ENCODE data around the gene AMER3.
A peak's percentile ranks its signal among the peaks of the same experiment; 100 is the strongest.
"Not testable (repeated sequence)": the region's sequence is repeated elsewhere in the genome, so short reads cannot be mapped to it uniquely, and the experiment has no call there.

Gene AMER3, protein sequence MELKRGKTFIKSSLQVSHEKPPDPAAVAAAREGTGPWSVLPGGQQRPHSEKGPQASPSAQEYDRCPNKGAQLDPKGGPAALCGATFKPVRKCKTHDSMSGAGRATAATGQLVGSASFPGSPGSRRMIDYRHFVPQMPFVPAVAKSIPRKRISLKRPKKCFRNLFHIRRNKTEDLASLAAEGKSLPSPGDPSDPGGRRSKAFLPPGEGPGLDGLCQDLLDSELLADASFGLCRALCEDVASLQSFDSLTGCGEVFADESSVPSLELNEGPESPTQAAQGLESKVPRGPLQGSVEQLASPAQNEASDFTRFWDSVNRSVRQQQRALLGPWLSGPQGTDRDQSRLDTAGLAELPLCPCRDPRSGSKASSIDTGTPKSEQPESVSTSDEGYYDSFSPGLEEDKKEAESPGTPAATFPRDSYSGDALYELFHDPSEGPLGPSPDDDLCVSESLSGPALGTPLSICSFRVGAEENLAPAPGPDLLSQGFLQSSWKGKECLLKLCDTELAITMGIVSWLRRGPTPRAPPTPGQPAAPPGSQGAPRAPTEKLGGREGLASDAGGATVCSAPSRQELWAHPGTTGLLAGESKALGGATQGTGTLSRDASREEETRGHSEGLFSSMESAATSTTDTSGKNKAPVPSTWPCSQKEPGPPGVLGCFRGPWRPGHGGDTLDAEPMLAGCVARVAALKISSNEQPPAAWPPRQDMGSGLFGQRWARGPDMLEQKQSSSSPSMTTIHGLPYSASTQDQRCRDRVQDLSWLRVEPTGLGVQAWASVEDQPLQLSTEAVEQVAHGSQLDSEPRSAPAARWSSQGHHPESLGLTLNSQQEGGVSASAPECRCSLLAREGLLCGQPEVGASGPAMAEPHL

DNA sequence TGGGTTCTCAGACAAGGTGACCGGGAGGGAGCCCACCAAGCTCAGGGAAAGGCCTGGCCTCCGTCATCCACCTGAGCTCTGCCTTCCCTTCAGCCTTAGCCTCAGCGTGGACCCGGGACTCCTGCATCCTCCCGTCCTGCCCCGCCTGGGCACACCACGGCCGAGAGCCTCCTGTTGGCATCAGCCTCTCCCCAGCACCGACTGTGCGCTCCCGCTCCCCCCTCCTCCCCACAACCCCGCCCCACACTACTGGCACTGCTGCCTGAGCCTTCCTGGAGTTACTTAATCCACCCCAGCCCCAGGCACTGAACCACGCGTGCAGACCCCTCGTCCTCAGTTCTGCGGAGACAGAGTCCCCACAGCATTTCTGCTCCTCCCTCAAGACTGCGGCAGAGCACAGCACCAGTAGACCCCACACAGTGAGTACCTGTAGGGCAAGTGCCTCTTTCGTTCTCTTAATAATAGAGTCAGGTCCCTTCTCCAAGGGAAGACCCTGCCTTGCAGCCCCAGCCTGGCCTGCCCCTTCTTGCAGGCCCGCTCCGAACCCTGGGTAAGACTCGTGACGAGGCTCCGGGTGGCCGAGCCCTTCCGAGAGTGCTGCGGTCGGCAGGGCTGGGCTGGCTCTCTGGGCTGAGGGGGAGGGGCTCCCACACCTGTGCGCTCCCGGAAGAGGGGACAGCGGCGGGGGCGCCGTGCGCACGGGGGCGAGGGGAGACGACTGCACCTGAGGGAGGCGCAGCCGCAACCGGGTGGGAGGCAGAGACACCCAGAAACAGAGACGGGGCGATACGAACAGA lies at the start of gene AMER3:
Gene AMER3 (plus strand): TSS at position 285 of the 797 bp plus-strand sequence. CDS start 6,533 bp downstream, outside the sequence.
- DNase-seq, result peak; percentile 79

DNA sequence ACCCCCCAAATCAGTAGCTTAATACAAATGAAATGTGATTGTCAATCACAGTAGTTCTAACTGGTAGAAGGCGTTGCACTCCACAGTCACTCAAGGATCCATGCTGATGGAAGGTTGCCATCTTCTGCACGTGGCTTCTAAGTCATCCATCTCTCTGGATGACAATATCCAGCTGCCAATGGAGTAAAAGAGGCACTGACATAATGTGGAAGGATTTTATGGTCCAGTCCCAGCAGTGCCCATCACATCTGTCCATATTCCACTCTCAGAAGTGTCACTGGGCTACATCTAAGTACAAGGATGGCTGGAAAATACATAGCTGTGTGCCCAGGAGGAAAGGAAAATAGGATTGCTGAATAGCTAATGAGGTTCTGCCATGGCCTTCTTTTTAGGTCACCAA lies 40.5 kb upstream of the AMER3 start:
- not testable (repeated sequence) for DNase-seq

DNA sequence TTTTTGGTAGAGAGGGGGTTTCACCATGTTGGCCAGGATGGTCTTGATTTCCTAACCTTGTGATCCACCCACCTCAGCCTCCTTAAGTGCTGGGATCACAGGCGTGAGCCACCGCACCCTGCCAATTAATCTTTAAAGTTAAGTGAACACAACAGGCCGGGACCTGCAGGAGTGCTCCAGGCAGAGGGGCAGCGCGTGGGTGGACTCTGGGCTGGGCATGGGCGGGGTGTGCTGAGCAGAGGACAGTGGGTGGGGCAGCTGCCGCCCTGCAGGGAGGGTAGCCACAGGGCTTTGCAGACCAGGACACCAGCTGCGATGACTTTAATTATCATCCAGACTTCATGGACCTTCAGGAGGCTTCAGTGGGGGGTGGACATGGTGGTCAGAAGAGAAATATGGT lies 35.3 kb upstream of the AMER3 start:
- no peak for DNase-seq

DNA sequence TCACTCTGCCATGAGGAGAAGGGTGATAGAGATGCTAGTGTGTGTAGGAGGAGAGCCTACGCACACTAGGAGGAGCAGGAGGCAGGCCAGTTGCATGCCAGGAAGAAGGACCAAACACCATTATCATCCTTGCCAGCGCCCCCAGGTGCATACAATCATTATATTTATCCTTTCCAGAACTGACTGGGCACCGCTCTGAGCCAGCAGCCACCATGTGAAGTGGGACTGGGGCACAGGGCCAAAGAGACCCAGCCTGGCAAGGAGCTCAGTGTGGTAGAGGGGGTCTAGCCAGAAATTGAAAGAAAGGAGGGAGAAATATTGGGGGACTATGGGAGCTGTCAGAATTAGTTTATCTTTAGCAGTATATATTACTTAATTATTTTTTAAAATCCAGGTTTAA lies 34.8 kb upstream of the AMER3 start:
- no peak for DNase-seq

- no peak for DNase-seq
Measured at GRCh38 chr2:130724455-130724854, 30.9 kb upstream of the AMER3 start.

GRCh38 chr2:130726614-130727180 lies 28.6 kb upstream of the AMER3 start:
- DNase-seq, result no peak

- peak; percentile 97 for DNase-seq
Measured at GRCh38 chr2:130727286-130727924, 27.9 kb upstream of the AMER3 start.

DNA sequence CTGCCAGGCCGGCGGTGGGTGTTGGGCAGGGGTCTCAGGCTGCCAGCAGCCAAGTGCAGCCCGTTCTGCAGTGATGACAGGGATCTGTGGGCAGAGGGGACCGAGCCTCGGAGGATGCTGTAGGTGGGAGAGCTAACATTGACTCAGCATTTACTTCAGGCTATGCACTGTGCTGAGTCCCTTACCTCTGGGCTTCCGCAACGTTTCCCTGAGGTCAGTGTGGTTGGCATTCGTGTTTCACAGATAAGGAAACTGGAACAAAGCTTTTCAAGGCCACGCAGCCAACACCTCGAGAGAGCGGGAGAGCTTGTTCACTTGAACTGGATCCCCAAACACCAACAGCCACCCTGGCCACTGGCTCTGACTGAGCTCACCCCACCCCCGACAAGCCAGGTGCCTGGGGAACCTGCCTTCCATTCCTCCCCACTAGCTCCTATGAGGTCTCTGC lies 27.3 kb upstream of the AMER3 start:
- no peak for DNase-seq

DNA sequence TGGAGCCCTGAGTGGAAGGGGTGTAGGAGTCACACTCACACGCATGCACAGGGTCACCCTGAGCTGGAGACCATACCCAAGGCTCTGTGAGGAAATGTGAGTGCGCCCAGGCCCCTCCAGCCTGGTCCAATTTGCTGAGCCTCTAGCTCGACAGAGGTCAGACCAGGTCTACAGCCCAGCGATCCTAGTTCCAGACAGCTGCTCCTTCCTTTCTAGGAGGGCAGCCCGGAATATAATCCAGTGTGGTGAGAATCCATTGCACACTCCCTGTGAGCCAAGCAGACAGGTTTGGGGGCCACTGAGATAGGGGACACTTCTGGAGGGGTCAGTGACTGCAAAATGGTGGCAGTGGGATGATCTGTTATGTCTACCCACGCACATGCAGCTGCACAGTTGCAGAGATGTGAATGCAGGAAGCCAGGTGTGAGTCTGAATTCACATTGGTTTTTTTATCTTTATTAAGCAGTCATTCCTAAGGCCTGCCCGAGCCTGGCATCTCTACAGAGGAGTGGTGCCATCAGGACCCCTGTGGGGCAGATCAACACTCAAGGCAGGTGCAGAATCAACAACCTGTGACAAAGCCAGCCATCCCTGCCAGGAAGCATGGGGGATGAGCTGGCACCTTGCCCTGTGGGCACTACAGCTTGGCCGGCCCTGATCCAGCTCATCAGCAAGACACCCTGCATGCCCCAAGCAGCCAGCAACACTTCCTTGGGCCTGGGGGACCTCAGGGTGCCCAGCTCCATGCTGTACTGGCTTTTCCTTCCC lies 26.6 kb upstream of the AMER3 start, which contains the start of gene GPR148:
Gene GPR148 (plus strand): TSS at position 522 of the 768 bp plus-strand sequence. CDS start 82 bp downstream, at position 604.
- no peak for DNase-seq

- no peak for DNase-seq
Measured at GRCh38 chr2:130729322-130730299, 25.7 kb upstream of the AMER3 start.

DNA sequence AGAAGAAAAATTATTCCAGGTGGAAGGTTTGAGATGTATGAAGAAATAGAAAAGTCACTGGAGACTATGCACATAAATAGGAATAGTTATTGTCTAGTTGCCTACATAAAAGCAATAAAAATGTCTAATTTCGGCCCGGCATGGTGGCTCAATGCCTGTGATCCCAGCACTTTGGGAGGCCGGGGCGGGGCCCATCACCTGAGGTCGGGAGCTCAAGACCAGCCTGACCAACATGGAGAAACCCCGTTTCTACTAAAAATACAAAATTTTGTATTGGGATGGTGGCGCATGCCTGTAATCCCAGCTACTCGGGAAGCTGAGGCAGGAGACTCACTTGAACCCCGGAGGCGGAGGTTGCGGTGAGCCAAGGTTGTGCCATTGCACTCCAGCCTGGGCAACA lies 23.1 kb upstream of the AMER3 start:
- DNase-seq, result not testable (repeated sequence)

- no peak for DNase-seq
Measured at GRCh38 chr2:130735200-130735599, 20.1 kb upstream of the AMER3 start.

GRCh38 chr2:130736487-130736886 lies 18.9 kb upstream of the AMER3 start:
- no peak for DNase-seq

DNA sequence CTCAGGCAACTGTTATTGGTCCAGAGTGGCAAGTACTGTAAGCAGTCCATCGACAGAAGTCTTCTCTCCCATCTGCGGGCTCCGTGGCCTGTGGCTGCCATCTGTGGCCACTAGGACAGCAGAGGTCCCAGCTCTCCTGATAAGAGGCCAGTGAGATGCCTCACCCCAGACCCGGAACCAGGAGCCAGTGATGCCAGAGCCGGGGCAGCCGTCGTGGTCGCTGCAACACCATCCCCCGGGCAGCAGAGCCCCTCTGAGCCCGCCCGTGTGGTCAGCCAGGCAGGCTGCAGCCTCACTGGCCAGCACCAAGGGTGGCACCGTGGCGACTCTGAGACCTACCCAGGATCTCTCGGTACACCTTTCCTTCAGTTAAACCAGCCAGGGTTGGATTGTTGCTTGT lies 17.7 kb upstream of the AMER3 start:
- DNase-seq, result no peak

DNA sequence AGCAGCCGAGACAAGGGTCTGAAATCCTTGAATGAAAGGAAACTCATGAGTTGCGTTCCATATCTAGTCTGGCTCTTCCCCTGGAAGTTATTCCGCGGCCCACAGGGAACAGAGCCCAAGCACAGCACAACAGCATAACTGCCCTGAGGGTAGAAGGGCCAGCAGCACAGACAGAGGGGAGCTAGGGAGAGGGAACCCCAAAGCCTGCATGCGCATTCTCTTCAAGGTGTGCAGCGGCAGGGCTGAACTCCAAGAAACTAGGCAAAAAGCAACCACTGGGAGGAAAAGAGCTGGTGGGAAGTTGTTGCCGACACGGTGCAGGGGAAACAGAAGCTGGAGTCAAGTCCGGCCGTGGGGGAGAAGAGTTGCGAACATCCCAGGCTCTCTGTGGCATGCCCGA lies 14.7 kb upstream of the AMER3 start:
- no peak for DNase-seq

GRCh38 chr2:130743278-130743677 lies 12.1 kb upstream of the AMER3 start:
- DNase-seq, result no peak

GRCh38 chr2:130744287-130745117 lies 10.8 kb upstream of the AMER3 start:
- peak; percentile 61 for DNase-seq

DNA sequence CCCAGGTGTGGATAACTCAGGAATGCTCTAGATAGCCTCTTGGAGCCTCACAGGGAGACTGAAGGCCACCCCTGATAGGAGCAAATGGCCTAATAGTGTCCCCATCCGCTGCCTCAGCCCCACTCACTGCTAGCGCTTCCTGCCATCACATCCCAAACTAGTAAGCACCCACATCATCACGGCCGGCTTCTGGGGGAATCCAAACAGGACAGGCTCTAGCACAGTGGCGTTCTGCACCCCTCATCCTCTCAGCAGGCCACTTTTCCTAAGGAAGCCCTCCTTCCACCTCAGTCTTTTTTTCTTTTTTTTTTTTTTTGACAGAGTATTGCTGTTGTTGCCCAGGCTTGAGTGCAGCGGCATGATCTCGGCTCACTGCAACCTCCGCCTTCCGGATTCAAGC lies 6.3 kb upstream of the AMER3 start:
- no peak for DNase-seq

DNA sequence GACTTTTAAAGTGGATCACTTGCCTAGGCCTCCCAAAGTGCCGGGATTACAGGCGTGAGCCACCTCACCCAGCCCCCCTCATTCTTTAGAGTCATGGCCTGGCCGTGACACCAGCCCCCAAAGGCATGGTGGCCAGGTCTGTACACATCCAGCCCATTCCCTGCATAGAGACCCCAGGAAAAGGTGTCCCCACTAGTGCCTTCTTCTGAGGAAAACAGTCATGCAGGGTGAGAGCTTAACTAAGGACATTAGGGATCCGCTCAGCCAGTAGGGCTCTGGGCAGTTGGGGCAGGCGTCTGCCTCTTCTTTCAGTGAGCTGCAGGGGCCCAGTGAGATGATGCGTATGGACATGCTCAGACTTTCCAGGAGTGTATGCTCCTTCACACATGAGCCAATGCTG lies 5.7 kb upstream of the AMER3 start:
- no peak for DNase-seq

All from eye (tissue), 1 donor.